Activated CD4-positive, alpha-beta T cell treated with anti-CD3 and anti-CD28 coated beads, Interleukin-2, amount 50 U/mL, for 16 hours (primary cell): ENCODE results near the gene FPR2.
"Not testable (repeated sequence)": the region's sequence is repeated elsewhere in the genome, so short reads cannot be mapped to it uniquely, and the experiment has no call there.

Experiments
- DNase-seq: peaks from one replicate; pipeline ENCODE4 v3.0.0-alpha.2; 2020

Gene FPR2

GRCh38 chr19:51740356-51740755 lies 20.6 kb upstream of the FPR2 start:
- DNase-seq = no peak

DNA sequence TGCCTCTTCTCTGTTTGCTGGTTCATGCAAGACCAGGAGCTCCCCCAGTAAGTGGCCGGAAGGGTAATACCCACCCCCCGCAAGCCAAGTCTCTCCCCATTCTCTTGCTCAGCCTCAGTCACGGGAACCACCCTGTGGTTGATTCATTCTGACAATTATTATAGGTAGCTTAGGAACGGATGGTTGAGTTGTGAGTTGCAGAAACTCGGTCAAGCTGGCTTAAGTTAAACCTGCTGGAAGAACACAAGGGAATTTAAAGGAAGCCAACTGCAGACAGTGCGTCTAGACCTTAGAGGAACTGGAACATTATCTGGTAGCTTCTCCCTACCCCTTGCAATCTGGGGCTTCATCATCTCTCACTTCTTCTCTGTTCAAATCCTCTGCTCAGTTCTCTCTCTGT lies 18.2 kb upstream of the FPR2 start:
- no peak for DNase-seq

DNA sequence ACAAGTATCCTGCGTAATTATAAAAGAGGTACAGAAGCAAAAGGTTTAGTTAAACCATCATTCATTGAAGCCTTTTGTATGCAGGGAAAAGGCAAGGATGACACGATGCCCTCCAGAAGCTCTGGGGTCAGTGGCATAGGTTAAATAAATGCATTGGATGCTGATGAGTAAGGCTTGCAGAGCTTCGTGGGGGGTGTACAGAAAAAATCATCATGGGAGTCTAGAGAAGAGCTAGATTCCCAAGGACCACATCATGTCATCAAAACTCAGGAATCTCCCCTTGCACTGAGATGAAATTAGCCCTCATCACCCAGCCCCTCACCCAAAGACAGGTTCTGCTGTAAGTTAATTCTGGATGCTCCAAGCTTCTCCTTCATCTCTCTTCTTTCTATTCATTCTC lies 17.6 kb upstream of the FPR2 start:
- DNase-seq = no peak

GRCh38 chr19:51746731-51747130 lies 14.2 kb upstream of the FPR2 start:
- DNase-seq = no peak

GRCh38 chr19:51749979-51750378 lies 11.0 kb upstream of the FPR2 start:
- no peak for DNase-seq

DNA sequence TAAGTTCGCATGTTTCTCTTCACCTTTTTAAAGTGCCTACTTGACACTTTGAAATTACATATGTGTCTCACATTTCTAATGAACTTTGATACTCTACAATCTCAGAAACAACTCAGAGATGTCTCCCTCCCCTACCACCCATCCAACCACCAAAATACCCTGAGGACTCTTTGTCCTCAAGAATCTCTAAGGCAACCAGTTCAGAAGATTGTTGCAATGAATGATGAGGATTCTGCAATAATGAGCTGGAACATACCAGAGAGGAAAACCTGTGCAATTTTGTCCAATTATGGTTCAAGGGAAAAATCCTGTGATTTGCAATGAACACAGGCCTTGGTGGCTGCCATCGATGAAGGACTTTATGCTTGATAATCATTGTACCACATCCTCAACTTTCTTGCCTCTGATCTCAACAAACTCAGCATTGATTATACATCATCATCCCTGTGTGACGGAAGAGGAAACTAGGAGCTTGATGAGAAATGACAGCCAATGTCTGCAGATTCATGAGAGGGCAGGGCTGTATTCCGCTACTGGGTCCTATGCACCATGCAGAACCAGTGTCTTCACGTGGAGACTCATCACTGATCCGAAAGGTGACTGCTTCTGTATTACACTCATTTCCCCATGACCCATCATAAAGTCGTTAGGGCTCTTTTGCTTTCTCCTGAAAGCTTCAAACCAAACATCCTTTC lies 10.4 kb upstream of the FPR2 start:
- no peak for DNase-seq

DNA sequence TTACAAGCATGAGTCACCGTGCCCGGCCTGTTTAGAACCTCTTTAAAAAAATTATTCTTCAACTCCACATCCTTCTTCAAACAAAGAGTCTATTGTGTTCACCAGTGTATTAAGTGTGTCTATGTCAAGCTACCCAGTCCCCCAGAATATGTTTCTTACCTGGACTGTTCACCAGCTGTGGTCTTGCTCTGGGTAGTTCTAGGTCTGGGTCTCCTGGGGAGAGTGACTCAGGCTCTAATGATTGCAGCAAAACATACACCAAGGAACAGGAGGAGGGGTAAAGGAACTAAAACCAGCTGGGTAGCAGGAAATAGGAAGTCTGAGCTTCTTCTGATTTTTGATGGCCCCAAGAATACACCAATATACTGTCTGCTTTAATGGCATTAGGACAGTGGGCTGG lies 9.3 kb upstream of the FPR2 start, which contains the start of gene FPR1:
Gene FPR1 (minus strand): TSS at position 224 of the 400 bp plus-strand sequence. CDS start 4,884 bp downstream, outside the sequence.
- DNase-seq = no peak

GRCh38 chr19:51754109-51754508 lies 6.9 kb upstream of the FPR2 start:
- no peak for DNase-seq

GRCh38 chr19:51754770-51755169 lies 6.2 kb upstream of the FPR2 start:
- no peak for DNase-seq

- no peak for DNase-seq
Measured at GRCh38 chr19:51755571-51755970, 5.4 kb upstream of the FPR2 start.

DNA sequence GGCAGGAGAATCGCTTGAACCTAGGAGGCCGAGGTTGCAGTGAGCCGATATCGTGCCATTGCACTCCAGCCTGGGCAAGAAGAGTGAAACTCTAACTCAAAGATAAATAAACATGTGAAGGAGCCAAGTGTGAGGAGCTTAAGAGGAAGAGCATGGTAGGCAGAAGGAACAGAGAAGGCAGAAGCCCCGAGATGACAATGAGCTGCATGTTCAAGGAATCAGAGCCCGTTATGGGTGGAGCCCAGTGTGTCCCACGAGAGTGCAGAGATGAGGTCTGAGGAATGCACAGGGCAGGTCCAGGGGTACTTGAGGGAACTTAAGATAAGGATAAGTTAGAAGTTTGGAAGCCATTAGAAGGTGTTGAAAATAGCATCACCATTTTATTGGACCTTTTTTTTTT lies 716 bp downstream of the FPR2 start:
- no peak for DNase-seq

GRCh38 chr19:51765086-51765485 lies 4.1 kb downstream of the FPR2 start:
- DNase-seq = no peak

DNA sequence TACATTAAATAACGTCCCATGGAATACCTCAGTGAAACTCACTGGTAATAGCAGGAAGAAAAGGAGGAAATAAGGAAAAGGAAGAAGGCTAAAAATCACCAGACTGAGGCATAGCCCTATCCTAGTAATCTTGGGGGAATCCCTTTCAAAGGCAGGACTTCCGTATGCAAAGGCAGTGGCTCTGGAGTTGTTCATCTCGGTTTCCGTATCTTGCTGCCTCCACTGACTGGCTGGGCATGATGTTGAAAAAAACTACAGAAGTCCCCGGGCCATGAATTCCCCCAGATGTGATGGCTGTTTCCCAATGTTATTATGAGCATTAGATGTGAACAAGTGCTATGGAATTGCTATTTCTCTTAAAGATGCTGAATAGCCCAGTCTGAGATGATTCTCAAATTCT lies 5.5 kb downstream of the FPR2 start:
- no peak for DNase-seq

GRCh38 chr19:51771376-51772130 lies 10.6 kb downstream of the FPR2 start:
- DNase-seq = no peak

DNA sequence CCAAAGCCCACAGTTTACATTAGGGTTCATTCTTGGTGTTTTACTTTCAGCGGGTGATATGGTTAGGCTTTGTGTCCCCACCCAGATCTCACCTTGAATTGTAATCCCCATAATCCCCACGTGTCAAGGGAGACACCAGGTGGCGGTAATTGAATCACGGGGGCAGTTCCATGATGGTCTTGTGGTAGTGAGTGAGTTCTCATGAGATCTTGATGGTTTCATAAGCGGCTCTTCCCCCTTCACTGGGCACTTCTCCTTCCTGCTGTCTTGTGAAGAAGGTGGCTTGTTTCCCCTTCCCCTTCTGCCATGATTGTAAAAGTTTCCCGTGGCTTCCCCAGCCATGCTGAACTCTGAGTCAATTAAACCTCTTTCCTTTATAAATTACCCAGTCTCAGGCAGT lies 12.0 kb downstream of the FPR2 start:
- DNase-seq = no peak

GRCh38 chr19:51776561-51776960 lies 15.6 kb downstream of the FPR2 start:
- not testable (repeated sequence) for DNase-seq

DNA sequence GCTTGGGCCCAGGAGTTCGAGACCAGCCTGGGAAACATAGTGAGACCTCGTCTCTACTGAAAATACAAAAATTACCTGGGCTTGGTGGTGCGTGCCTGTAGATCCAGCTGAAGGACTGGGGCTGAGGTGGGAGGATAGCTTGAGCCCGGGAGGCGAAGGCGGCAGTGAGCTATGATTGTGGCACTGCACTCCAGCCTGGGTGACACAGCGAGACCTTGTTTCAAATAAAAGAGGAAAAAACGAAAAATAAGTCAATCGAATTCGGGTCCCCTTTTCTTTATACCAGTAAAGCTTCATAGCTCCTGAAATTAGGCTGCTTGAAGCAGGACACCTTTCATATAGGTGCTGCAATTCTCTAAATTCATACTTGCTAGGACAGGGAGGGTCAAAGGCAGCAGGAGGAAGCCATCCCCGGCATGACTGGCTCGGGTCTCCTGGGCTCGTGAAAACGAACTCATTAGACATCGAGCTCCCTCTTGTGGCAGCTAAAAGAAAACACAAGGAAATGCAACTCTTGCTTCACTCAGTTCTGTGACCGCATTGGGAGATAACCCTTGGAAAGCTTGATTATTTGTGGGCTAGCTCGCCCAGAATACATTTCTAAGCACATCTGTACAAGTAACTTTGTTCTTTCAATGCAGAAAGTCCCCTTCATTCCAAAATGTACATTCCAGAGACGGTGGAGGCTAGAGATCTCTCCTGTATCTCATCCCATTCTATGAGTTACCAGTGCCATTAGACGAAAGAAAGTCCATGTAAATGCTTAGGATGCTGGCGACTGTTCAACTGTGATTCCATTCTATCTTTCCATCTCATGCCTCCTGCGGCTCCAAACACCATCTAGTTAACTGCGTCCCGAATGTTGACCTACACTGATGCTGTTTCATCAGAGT lies 16.8 kb downstream of the FPR2 start:
- peak; percentile 38 for DNase-seq

- no peak for DNase-seq
Measured at GRCh38 chr19:51779181-51779580, 18.2 kb downstream of the FPR2 start.

DNA sequence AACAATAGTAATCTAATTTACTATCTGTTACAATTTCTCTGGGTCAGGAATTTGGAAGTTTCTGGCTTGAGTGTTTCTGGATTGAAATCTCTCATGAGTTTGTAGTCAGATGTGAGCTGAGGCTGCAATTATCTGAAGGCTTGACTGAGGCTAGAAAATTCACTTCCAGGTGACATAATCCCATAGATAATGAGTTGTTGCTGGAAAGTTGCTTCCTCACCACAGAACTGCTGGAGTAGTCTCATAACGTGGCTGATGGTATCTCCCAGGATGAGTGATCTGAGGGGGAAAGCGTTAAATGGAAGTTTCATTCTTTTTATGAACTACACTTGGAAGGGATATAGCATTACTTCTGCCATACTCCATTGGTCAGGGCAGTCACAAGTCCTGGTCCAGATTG lies 18.7 kb downstream of the FPR2 start:
- no peak for DNase-seq

- no peak for DNase-seq
Measured at GRCh38 chr19:51780270-51780669, 19.3 kb downstream of the FPR2 start.

DNA sequence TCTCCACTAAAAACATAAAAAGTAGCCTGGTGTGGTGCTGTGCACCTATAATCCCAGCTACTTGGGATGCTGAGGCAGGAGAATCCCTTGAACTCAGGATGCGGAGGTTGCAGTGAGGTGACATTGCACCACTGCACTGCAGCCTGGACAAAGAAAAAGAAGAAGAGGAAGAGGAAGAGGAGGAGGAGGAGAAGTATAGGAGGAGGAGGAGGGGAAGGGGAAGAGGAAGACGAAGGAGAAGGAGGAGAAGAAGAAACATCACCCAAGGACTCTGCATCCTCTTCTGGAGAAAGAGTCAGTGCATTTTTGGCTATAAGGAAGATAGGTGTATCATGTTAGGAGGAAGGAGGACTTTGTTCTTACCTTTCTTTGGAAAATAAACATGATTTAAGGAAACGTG lies 21.0 kb downstream of the FPR2 start:
- DNase-seq = no peak

- no peak for DNase-seq
Measured at GRCh38 chr19:51783372-51783771, 22.4 kb downstream of the FPR2 start.

- DNase-seq = no peak
Measured at GRCh38 chr19:51784109-51784785, 23.3 kb downstream of the FPR2 start.
